ENCODE results near the gene LIF. TPM values are rescaled to one million over a fixed set of nuclear protein-coding genes. Genes with fewer than 3 reads are reported as not detected.
"Not testable (repeated sequence)": the region's sequence is repeated elsewhere in the genome, so short reads cannot be mapped to it uniquely, and the experiment has no call there.

Gene LIF
- total RNA-seq, 6 donors from 2014 or later, result 0.89 to 16.9 (median 3.8) TPM

GRCh38 chr22:30202531-30203006, 44.0 kb downstream of the LIF start:
- DNase-seq (peak in 1 of 2 donors; percentile 69), ATAC-seq (ENCODE audit: low FRiP score in 2 of 2) (peak; percentile 70 to 74)
- Histone ChIP-seq H3K27ac (peak overlapping the region; percentile 70 to 81 (median 75)), H3K4me3 (no peak overlapping the region), H3K27me3 (no peaks in the 10 kb centered on the region), H3K4me1 (peaks cover 0 to 22% (median 13%) of the 10 kb centered on the region in 4 donors), H3K9me3 (no peaks in the 10 kb centered on the region), H3K36me3 (no peaks in the 10 kb centered on the region)
- TF ChIP-seq POLR2AphosphoS5 (IDR thresholded peaks at IDR 0.05) (peak in 1 of 2 donors; percentile 44), POLR2A (IDR thresholded peaks at IDR 0.05) (peak in 1 of 4 donors; percentile 27), EP300 (IDR thresholded peaks at IDR 0.05) (no peak)
- TF ChIP-seq, protein P1, sequence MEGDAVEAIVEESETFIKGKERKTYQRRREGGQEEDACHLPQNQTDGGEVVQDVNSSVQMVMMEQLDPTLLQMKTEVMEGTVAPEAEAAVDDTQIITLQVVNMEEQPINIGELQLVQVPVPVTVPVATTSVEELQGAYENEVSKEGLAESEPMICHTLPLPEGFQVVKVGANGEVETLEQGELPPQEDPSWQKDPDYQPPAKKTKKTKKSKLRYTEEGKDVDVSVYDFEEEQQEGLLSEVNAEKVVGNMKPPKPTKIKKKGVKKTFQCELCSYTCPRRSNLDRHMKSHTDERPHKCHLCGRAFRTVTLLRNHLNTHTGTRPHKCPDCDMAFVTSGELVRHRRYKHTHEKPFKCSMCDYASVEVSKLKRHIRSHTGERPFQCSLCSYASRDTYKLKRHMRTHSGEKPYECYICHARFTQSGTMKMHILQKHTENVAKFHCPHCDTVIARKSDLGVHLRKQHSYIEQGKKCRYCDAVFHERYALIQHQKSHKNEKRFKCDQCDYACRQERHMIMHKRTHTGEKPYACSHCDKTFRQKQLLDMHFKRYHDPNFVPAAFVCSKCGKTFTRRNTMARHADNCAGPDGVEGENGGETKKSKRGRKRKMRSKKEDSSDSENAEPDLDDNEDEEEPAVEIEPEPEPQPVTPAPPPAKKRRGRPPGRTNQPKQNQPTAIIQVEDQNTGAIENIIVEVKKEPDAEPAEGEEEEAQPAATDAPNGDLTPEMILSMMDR (IDR thresholded peaks at IDR 0.05), result no peak
- WGBS, 2 donors, result 41 to 65% methylated on average over 9 of the region's 9 CpGs

DNA sequence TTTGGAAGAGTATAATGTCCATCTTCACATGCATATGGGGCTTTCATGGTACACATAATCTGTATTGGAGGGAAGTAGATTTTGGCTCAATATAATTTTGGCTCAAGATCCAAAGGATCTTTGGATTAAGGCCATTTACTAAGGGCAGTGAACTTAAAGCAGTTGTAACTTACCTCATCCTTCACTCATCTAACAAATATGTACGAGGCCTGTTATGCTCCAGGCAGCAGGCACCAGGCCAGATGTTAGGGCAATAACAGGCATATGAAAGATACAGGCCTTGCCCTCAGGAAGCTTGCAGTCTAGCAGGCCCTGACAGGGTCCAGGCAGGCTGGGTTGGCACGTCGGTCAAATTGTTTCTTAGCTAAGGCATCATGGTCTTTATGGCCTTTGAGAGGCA, 44.6 kb downstream of the LIF start:
- no peaks in the 10 kb centered on the region for H3K27me3 ChIP-seq
- H3K9me3 ChIP-seq, result no peaks in the 10 kb centered on the region

DNA sequence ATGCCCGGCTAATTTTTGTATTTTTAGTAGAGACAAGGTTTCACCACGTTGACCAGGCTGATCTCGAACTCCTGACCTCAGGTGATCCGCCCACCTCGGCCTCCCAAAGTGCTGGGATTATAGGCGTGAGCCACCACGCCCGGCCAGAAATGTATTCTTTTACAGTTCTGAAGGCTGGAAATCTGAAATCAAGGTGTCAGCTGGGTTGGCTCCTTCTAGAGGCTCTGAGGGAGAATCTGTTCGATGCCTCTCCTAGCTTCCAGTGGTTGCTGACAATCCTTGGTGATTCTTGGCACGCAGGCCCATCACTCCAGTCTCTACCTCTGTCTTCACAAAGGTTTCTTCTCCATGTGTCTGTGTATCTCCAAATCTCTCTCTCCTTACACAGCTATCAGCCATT, 45.7 kb downstream of the LIF start:
- not testable (repeated sequence) for H3K9me3 ChIP-seq; H3K4me3 ChIP-seq; H3K27ac ChIP-seq; H3K27me3 ChIP-seq; H3K36me3 ChIP-seq; ATAC-seq (ENCODE audit: low FRiP score in 2 of 2); DNase-seq
- peaks cover 14 to 22% (median 18%) of the 10 kb centered on the region in 4 donors for H3K4me1 ChIP-seq
- 94 to 95% methylated on average over 10 of the region's 10 CpGs for WGBS, 2 donors

More for the DNA sequence above, 44.6 kb downstream of the LIF start:
- TF ChIP-seq POLR2A (IDR thresholded peaks at IDR 0.05) (no peak), POLR2AphosphoS5 (IDR thresholded peaks at IDR 0.05) (no peak), EP300 (IDR thresholded peaks at IDR 0.05) (no peak)
- TF ChIP-seq, protein P1 (IDR thresholded peaks at IDR 0.05), result no peak
- peak overlapping the region; percentile 70 to 81 (median 75) for H3K27ac ChIP-seq
- no peaks in the 10 kb centered on the region for H3K36me3 ChIP-seq
- WGBS, 2 donors, result 78 to 80% methylated on average over 3 of the region's 3 CpGs
- no peak for DNase-seq
- peaks cover 6 to 21% (median 16%) of the 10 kb centered on the region in 4 donors for H3K4me1 ChIP-seq
- ATAC-seq (ENCODE audit: low FRiP score in 2 of 2), result no peak
- H3K4me3 ChIP-seq, result no peak overlapping the region

- no peaks in the 10 kb centered on the region for H3K9me3 ChIP-seq
- ATAC-seq (ENCODE audit: low FRiP score in 2 of 2), result no peak
- H3K4me1 ChIP-seq, result peaks cover 21 to 30% (median 22%) of the 10 kb centered on the region in 4 donors
- H3K27me3 ChIP-seq, result no peaks in the 10 kb centered on the region
- H3K4me3 ChIP-seq, result no peak overlapping the region
- WGBS, 2 donors, result 85 to 91% methylated on average over 4 of the region's 4 CpGs
- H3K36me3 ChIP-seq, result no peaks in the 10 kb centered on the region
- DNase-seq, result no peak
- no peak for TF ChIP-seq EP300 (IDR thresholded peaks at IDR 0.05)
- no peak overlapping the region for H3K27ac ChIP-seq
Measured at GRCh38 chr22:30198921-30199320, 47.6 kb downstream of the LIF start.

DNA sequence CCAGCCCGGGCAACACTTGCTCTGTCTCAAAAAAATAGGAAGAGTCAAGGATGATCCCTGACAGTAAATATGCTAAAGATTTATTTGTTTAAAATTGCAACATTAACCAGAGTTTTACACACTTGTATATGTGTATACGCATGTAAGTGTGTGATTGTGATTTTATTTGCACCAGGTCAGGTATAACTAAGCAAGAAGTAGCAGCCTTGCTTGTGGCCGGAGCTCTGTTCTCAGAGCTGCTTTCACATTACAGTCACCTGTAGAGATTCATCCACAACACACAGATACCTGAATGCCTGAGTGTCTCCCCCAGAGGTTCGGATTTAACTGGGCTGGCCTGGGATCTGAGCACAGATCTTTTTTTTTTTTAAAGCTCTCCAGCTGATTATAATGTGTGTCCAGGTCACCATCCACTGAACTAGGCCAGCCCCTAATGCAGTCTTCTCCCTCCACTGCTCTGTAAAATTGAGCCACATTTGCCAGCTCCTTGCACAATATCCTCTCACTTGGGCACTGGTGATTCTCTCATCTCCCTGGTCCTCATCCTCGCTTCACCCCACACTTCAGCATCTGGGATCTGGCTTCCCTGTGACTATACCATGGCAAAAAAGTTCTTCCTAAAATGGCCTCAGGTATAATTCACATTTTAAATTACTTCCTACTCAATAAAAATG, 48.3 kb downstream of the LIF start:
- H3K27me3 ChIP-seq, result no peaks in the 10 kb centered on the region
- ATAC-seq (ENCODE audit: low FRiP score in 2 of 2) (no peak), DNase-seq (no peak)
- no peaks in the 10 kb centered on the region for H3K36me3 ChIP-seq
- H3K4me1 ChIP-seq, result peaks cover 21 to 30% (median 25%) of the 10 kb centered on the region in 4 donors
- TF ChIP-seq POLR2AphosphoS5 (IDR thresholded peaks at IDR 0.05), result no peak
- TF ChIP-seq, protein P1 (IDR thresholded peaks at IDR 0.05), result no peak
- no peak for TF ChIP-seq POLR2A (IDR thresholded peaks at IDR 0.05)
- TF ChIP-seq EP300 (IDR thresholded peaks at IDR 0.05), result no peak
- H3K9me3 ChIP-seq, result no peaks in the 10 kb centered on the region
- WGBS, 2 donors, result 87 to 90% methylated on average over 5 of the region's 5 CpGs
- H3K27ac ChIP-seq, result no peak overlapping the region
- H3K4me3 ChIP-seq, result no peak overlapping the region

GRCh38 chr22:30197389-30197788, 49.2 kb downstream of the LIF start:
- no peak for DNase-seq
- ATAC-seq (ENCODE audit: low FRiP score in 2 of 2), result no peak
- Histone ChIP-seq H3K27ac (peak overlapping the region; percentile 78 to 89 (median 82)), H3K9me3 (no peaks in the 10 kb centered on the region), H3K4me1 (peaks cover 21 to 31% (median 26%) of the 10 kb centered on the region in 4 donors), H3K27me3 (no peaks in the 10 kb centered on the region), H3K36me3 (no peaks in the 10 kb centered on the region), H3K4me3 (no peak overlapping the region)
- TF ChIP-seq POLR2A (IDR thresholded peaks at IDR 0.05) (no peak), POLR2AphosphoS5 (IDR thresholded peaks at IDR 0.05) (no peak), EP300 (IDR thresholded peaks at IDR 0.05) (no peak)
- TF ChIP-seq, protein P1 (IDR thresholded peaks at IDR 0.05), result no peak

Measured in upper lobe of left lung (tissue), 6 donors.